ENCODE data around the gene SLC7A14. TPM values are rescaled to one million over a fixed set of nuclear protein-coding genes. Genes with fewer than 3 reads are reported as not detected.

Gene SLC7A14
- total RNA-seq, 1 donor from 2014 or later, result under 0.01 TPM

GRCh38 chr3:170431054-170431453 is 154.8 kb downstream of the SLC7A14 start:
- no peak for DNase-seq (ENCODE audit: low read depth in 2 of 2)

- DNase-seq (ENCODE audit: low read depth in 2 of 2), result peak; percentile 28 to 60
Measured at GRCh38 chr3:170429050-170429449, 156.8 kb downstream of the SLC7A14 start.

DNA sequence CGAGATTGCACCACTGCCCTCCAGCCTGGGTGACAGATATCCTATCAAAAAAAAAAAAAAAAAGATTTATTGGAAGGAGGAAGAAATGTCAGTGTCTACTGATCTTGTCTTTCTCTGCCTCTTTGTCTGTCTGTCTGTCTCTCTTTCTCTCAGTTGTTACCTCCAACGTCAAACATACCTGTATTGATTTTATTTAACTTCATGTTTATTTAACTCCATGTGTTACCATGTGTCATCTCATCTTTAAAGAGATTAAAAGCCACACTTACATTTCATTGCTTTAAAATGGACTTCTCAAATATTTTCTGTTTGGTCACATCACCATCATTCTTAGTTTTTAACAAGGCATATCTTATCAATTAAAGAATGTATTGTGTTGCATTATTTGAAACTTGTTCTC is 157.8 kb downstream of the SLC7A14 start:
- DNase-seq (ENCODE audit: low read depth in 2 of 2), result no peak

GRCh38 chr3:170426240-170426797 is 159.6 kb downstream of the SLC7A14 start:
- DNase-seq (ENCODE audit: low read depth in 2 of 2), result no peak

DNA sequence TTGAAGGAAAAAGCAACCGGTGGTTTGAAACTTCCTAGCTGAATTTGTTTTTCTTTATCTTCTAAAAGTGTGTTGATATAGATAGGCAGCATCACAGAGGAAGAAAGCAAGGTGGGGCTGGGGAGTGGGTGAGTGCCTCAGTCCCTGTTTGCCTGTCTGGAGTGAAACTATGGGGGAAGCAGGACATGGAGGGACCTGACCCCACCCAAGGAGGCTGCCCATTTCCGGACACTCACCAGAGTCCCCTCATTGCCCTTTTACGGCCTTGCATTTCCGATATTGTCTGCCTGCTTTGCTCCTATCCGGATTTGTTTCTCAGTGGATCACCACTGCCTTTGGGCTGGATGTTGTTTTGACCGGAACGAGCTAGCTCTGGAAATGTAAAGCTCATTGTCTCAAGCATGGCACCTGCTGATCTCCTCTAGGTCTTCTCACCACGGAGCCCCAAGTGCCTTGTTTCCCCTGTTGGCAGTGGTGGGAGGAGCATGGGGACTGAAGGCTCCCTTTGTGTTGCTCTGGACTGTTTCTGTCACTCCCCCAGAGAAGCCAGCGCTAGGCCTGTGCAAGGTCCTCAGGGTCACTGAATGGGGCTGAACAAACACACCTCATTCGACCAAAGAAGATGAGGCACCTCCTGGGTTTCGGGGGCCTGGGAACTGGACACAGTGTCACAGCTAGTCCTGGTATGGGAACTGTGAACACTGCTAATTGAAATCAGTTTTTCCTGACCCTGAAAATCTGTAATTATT is 160.2 kb downstream of the SLC7A14 start:
- peak; percentile 36 to 57 for DNase-seq (ENCODE audit: low read depth in 2 of 2)

DNA sequence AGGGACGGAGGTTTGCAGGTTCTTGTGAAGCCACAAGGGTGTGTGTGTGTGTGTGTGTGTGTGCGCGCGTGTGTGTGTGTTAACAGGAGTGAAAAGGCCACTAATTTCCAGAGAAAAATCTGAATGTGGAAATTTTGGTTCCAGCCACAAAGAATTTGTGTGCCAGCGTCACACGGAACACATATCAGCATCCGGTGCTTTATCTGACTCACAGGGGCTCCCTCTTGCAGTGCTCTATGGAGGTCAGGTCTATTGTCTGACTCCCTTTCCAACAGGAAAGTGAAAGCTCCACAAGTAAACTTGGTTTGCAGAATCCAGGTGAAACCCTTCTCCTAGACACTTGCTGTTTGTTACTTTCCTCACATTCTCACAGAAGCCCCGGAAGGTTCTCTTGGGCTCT is 161.0 kb downstream of the SLC7A14 start:
- DNase-seq (ENCODE audit: low read depth in 2 of 2), result peak; percentile 88 to 95

- DNase-seq (ENCODE audit: low read depth in 2 of 2), result peak; percentile 72 to 75
Measured at GRCh38 chr3:170423001-170423615, 162.8 kb downstream of the SLC7A14 start.

DNA sequence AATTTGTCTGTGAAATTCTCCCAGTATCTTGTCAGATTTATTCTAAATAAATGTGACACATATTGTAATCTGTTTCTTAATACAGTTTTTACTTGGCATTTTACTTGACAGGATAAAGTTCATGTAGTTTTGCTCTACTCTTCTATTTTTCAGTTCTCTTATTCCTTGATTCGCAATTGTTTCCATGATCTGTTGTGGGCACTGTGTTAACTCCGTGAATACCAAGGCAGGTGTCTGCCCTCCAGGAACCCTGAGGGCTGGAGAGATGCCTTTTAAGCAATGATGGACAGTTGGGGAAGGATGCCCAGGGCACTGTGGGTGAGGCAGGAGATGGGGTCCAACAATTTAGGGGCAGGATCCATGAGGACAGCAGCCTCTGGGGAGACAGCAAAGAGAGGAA is 164.1 kb downstream of the SLC7A14 start:
- peak in 1 of 2 donors; percentile 51 for DNase-seq (ENCODE audit: low read depth in 2 of 2)

DNA sequence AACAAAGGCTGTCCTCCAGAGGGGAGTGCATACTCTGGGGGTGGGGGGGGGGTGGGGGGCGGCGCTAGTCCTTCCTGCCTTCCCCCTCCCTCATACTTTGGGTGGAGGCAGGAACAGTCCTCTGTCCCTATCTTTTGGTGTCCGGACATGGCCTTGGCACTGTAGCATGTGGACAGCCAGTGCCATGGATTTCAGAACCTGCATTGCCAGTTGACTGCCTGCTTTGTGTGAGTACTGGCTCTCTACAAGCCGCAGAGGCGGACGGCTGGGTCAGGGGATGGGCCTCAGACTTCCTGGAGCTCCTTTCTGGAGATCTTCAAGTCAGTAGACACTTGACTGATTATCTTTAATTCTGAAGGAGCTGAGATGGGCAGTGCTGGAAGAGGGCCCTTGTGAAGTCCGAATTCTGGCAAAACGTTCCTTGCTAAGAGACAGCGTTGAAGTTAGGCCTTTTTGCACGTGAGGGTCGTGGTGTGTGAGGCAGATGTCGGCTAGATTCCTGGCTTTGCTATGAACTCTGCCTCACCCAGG is 164.7 kb downstream of the SLC7A14 start:
- peak; percentile 55 to 71 for DNase-seq (ENCODE audit: low read depth in 2 of 2)

DNA sequence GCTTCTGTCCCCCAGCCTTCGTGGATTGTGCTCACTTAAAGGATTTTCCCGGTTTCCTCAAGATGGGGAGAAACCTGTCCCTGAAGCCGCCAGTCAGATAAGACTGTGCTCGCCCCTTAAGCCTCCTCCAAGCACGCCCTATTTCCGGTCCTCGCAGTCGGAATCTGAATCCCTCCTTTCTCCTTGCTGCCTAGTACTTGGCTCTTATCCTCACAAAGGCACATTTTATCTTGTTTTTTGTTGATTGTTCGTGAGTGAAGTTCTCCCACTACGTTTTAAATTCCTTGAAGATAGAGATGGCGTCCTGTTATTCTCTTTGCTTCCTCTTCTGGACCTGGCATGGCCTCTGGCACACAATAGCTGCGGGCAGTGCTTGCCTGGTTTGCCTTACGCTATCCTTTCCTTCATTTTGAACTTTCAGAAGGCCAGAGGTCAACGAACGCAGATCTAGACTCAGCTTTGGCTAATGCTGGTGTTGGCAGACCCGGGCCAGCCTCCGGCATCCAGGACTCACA is 165.5 kb downstream of the SLC7A14 start:
- peak; percentile 52 to 60 for DNase-seq (ENCODE audit: low read depth in 2 of 2)

- peak; percentile 71 to 89 for DNase-seq (ENCODE audit: low read depth in 2 of 2)
Measured at GRCh38 chr3:170419557-170420087, 166.3 kb downstream of the SLC7A14 start.

GRCh38 chr3:170418422-170419398 is 167.2 kb downstream of the SLC7A14 start, which contains the start of gene CLDN11:
CLDN11 (plus strand) TSS chr3:170418868; CDS start chr3:170419067, 199 bp downstream.
- peak; percentile 69 for DNase-seq (ENCODE audit: low read depth in 2 of 2)

DNA sequence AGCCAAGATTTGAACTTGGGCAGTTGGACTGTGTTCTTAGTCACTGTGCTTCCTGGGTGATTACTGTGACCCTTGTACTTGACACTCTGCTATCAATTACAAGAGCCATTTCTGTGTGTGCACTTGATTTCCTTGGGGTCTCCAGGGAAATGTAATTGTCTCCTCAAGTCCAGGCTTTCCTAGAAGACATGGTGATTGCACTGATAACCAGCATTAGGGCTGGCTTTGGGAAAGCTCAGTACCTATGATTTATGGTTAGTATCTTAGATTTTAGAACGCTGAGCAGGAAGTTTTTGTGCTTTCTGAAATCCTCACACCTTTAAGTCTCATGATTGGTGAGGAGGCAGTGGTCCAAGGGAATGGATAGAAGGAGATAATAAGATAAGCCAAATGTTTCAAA is 168.8 kb downstream of the SLC7A14 start:
- no peak for DNase-seq (ENCODE audit: low read depth in 2 of 2)

DNA sequence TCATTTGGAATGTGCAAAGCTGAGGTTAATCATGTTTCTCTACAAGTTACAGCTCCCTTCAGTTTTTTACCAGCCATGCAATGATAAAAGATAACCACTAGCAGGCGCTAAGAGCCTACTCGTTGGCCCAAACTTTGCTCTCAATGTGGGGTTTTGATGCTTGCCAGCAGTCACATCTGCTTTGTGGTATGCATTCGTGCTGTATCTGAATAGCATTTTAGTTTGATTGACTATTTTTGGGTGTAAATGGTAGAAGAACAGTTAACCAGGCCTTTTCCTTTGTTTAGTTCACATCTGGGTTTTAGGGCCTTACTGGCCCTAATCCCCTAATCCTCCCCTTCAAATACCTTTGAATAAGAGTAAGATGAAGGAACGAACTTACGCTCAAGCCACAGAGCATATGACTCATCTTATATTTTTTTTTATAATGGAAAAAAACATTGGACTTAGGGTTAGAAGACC is 171.6 kb downstream of the SLC7A14 start:
- DNase-seq (ENCODE audit: low read depth in 2 of 2), result peak; percentile 81 to 86

- no peak for DNase-seq (ENCODE audit: low read depth in 2 of 2)
Measured at GRCh38 chr3:170413291-170413690, 172.6 kb downstream of the SLC7A14 start.

DNA sequence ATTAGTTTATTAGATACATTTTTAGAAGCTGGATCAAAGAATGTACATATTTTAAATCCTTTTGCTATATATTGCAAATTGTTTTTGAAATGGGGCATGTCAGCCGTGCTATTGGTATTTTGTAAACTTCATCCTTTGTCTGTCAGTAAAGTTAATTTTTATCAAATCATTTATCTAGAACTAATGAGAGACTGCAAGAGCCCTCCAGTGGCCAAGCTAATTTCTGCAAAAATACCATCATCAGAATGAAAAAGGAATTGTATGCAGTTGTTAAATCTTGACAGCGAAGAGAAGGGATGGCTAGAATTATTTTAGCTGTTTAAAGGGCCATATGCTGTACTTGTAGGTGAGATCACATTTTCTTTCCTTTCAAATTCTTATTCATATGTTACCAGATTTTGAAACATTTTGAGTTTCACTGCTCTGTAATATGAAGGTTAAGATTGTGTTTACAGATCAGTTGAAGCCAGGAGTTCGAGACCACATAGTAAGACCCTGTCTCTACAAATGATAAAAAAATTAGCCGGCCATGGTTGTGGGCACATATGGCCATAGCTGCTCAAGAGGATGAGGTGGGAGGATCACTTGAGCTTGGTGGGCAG is 175.3 kb downstream of the SLC7A14 start:
- DNase-seq (ENCODE audit: low read depth in 2 of 2), result peak; percentile 46 to 64
